Stimulated activated CD4-positive, alpha-beta T cell treated with anti-CD3 and anti-CD28 coated beads, Interleukin-4, amount 100 ng/mL, for 4 hours (primary cell): ENCODE measurements around the gene MAP3K5.
"Not testable (repeated sequence)": the region's sequence is repeated elsewhere in the genome, so short reads cannot be mapped to it uniquely, and the experiment has no call there.

Source experiments
- DNase-seq, 2 experiments: peaks; one replicate each; pipeline ENCODE4 v3.0.0-alpha.2; 2020

The MAP3K5 gene, protein sequence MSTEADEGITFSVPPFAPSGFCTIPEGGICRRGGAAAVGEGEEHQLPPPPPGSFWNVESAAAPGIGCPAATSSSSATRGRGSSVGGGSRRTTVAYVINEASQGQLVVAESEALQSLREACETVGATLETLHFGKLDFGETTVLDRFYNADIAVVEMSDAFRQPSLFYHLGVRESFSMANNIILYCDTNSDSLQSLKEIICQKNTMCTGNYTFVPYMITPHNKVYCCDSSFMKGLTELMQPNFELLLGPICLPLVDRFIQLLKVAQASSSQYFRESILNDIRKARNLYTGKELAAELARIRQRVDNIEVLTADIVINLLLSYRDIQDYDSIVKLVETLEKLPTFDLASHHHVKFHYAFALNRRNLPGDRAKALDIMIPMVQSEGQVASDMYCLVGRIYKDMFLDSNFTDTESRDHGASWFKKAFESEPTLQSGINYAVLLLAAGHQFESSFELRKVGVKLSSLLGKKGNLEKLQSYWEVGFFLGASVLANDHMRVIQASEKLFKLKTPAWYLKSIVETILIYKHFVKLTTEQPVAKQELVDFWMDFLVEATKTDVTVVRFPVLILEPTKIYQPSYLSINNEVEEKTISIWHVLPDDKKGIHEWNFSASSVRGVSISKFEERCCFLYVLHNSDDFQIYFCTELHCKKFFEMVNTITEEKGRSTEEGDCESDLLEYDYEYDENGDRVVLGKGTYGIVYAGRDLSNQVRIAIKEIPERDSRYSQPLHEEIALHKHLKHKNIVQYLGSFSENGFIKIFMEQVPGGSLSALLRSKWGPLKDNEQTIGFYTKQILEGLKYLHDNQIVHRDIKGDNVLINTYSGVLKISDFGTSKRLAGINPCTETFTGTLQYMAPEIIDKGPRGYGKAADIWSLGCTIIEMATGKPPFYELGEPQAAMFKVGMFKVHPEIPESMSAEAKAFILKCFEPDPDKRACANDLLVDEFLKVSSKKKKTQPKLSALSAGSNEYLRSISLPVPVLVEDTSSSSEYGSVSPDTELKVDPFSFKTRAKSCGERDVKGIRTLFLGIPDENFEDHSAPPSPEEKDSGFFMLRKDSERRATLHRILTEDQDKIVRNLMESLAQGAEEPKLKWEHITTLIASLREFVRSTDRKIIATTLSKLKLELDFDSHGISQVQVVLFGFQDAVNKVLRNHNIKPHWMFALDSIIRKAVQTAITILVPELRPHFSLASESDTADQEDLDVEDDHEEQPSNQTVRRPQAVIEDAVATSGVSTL (N-terminal part only)

DNA sequence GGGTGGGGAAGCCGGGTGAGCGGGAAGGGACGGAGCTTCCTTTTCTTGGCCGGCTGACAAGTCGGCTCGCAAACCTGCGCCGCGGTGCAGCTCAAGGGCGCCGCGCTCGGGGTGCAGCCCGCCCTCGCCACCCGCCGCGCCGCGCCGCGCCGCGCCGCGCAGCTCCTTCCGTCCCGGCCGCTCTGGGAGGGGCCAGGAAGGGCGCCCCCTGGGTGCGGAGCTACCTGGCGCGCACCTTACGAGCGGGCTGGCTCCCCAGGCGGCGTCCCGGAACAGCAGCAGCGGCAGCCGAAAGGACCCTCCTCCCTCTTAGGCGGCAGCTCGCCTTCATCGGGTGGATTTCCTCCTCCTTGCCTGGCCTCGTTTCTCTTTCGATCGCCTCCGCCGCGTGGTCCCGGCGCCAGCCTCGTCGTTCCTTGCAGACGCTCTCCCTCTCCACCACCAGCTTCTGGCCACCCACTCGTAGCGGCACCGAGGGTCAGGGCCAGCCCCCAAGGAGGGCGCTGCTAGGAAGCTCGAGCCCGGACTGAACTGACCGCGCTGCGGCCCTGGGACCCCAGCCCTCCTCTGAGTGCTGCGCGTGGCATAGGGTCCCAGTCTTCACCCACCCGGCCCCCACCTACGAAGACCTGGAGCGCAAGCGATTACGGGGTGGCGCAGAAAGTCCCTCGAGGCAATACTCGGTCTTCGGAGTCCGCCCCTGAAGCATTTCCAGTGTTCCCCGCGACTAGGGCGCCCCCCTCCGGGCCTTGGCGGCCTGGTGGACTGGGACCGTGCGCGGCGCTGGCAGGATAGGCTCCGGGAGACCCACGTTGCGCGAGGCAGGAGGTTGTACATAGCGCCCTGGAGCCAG lies at the start of gene MAP3K5:
Gene MAP3K5 (minus strand): TSS at position 68 of the 853 bp plus-strand sequence. CDS start 320 bp downstream, outside the sequence.
- DNase-seq, result peak; percentile 92 to 93

DNA sequence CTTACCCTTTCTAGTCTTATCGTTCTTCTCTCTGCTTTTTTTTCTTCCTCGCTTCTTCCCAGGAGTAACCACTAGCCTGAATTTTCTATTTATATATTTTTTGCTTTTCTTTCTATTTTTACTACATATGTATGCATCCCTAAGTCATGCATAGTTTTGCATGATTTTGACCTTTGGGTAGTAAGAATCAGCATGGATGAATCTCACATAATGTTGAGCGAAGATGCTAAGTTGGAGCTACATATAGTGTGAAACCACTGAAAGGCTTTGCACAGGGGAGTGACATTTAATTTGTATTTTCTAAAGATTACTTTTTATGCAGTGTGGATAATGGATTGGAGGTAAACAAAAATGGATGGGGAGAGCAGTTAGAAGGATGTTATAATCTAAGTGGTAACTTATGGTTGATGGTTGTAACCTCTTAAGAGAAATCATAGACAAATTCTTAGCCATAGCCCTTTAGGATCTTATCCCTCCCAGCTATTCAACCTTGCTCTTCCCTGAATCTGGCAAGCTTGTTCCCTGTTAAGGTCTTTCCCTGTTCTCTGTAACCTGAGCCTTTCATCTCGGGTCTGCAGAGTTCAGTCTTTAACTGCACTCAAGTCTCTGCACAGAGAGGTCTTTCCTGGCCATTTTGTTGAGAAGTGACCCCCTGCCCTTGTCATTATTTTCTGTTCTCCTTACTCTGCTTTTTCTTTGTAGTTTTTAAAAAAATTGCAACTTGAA lies 48.2 kb upstream of the MAP3K5 start:
- no peak for DNase-seq

GRCh38 chr6:136831873-136832562 lies 39.7 kb upstream of the MAP3K5 start:
- DNase-seq, result no peak

GRCh38 chr6:136826216-136826615 lies 33.9 kb upstream of the MAP3K5 start:
- no peak for DNase-seq

GRCh38 chr6:136823128-136823660 lies 30.9 kb upstream of the MAP3K5 start:
- peak in 1 of 2 experiments; percentile 1 for DNase-seq

GRCh38 chr6:136822376-136823127 lies 30.3 kb upstream of the MAP3K5 start, which contains the start of gene PEX7:
Gene PEX7 (plus strand): TSS chr6:136822592. CDS start chr6:136822666, 74 bp downstream.
- peak; percentile 81 to 86 for DNase-seq

DNA sequence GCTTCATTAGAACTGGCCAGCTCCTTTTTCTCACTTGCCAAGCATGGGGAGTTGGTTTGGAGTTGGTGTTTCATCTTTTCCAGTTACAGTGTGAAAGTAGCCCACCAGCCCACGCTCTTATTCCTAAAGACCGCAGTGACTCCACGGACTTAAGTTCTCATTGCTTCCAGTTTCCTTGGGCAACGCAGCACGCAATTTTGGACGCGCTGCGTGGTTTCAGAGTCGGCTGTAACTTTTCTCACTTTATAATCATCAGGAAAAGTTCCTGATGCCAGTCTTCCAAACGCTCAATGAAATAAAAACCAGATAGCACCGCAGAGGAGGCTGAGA lies 29.7 kb upstream of the MAP3K5 start:
- DNase-seq, result peak; percentile 3 to 6

GRCh38 chr6:136820561-136820960 lies 28.3 kb upstream of the MAP3K5 start:
- DNase-seq, result no peak

GRCh38 chr6:136816656-136817055 lies 24.4 kb upstream of the MAP3K5 start:
- no peak for DNase-seq

GRCh38 chr6:136815608-136816007 lies 23.3 kb upstream of the MAP3K5 start:
- DNase-seq, result not testable (repeated sequence)

DNA sequence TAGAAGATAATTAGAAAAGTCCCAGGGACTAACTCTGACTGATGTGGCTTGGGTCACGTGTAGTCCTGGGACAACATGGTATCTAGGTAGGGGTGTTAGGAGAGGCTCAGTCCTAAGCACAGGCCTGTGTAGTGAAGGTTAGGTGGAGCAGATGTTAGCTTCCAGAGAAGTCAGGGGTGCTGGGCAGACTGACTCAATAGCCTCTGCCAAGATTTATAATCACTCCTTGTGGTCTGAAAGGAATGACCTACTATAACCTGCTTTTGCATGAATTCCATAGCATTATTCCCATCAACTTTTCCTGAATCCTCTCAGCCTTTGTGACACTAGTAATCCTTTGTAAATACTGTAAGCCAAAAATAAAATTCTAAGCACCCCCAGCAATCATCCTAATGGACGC lies 19.9 kb upstream of the MAP3K5 start:
- DNase-seq, result no peak

DNA sequence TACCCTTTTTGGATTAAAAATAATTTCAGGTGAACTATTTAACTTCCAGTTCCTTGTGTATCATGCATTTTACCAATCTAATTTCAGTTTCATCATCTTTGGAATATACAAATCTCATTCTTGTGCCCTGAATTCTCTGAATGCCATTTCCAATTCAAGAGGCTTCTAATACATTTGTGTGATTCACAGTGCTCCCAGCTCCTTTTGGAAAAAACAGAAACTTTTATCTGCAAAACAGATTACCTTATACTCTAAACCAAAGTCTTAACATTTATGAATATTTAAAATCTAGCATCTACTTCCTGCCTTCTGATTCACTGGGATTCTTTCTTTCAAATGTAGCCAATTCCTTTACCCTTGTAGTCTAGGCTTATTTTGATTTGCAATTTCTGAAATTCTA lies 19.0 kb upstream of the MAP3K5 start:
- DNase-seq, result no peak

- no peak for DNase-seq
Observed at GRCh38 chr6:136809091-136809860, 17.0 kb upstream of the MAP3K5 start.

- DNase-seq, result no peak
Observed at GRCh38 chr6:136803608-136804007, 11.3 kb upstream of the MAP3K5 start.

GRCh38 chr6:136801581-136801980 lies 9.3 kb upstream of the MAP3K5 start:
- no peak for DNase-seq

DNA sequence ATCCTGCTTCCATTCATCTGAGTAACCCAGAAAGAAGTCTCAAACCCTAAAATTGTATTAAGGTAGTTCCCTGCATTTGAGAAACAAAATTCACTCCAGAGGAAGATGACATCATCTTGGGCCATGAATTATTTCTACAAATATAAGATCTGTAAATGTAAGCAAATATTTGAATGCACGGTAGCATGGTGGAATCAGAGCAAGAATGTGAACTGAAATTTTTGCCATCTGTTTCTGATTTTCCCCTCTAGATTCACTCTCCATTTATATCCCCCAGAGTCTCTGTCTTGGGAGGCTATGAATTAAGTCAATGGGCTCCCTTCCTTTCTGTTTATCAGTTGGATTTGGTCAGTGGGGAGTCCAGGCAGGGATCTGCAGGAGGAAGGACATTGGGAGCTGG lies 5.8 kb upstream of the MAP3K5 start:
- DNase-seq, result no peak

- DNase-seq, result no peak
Observed at GRCh38 chr6:136795996-136796395, 3.7 kb upstream of the MAP3K5 start.

DNA sequence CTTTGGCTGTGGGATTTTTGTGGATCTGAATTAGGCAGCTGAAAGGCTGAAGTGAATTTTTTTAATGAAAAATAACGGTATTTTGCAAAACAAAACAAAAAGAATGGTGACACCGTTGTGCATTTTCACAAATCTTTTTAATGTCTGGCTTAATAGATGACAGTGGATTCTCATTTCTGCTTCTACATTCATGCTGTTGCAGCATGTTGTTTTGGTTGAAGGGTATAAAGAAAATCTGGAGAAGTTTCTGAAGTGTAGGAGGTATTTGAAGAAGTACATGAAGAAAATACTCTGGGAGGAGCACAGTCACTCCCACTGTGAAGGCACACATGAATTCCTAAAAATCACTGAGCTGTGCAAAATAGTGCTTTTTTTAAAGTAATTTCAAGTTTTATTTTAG lies 3.1 kb upstream of the MAP3K5 start:
- DNase-seq, result no peak

DNA sequence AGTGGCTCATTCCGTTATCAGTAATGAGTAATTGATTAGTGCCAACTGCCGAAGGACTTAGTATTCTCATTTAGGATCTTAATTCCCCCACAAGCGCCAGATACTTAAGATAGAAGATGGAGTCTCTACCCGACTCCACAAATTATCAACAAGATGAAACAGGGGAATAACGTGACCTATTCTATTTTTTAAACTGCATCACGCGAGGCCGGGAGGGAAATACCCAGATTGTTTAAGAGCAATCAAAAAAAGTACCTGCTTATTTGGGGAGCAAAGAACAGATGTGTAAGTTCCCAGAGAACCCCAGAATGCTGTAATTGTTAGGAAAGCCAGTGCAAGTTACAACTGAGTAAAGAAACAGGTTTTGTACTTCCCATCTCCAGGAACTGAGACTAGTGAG lies 1.1 kb upstream of the MAP3K5 start:
- DNase-seq, result no peak
